Neuronal stem cell (in vitro differentiated cells): ENCODE measurements around the gene RCVRN.

Experiments
- DNase-seq: peaks from one replicate; pipeline ENCODE4 v3.0.0-alpha.2; 2013; ENCODE audit warnings: low spot score
- H2AFZ ChIP-seq: one replicate; pipeline ENCODE4 v1.6.1; 2013; ENCODE audit warnings: mild to moderate bottlenecking, low read length, inconsistent platforms
- H2AK5ac ChIP-seq: 2 replicates; pipeline ENCODE4 v1.6.1; 2013; ENCODE audit warnings: low read depth, mild to moderate bottlenecking, inconsistent platforms, low read length, moderate library complexity, mixed read lengths
- H2BK120ac ChIP-seq: 2 replicates; pipeline ENCODE4 v1.6.1; 2013; ENCODE audit warnings: low read depth, mild to moderate bottlenecking, inconsistent platforms, low read length, moderate library complexity, mixed read lengths
- H2BK12ac ChIP-seq: one replicate; pipeline ENCODE4 v1.6.1; 2013; ENCODE audit warnings: low read length, inconsistent platforms
- H2BK15ac ChIP-seq: 2 replicates; pipeline ENCODE4 v1.6.1; 2013; ENCODE audit warnings: mild to moderate bottlenecking, low read length, inconsistent platforms, mixed read lengths
- H2BK5ac ChIP-seq: one replicate; pipeline ENCODE4 v1.6.1; 2013; ENCODE audit warnings: inconsistent platforms, mild to moderate bottlenecking, low read length, moderate library complexity
- H3K14ac ChIP-seq: one replicate; pipeline ENCODE4 v1.6.1; 2013; ENCODE audit warnings: low read length, inconsistent platforms
- H3K18ac ChIP-seq: 2 replicates; pipeline ENCODE4 v1.6.1; 2013; ENCODE audit warnings: low read length, inconsistent platforms
- H3K23ac ChIP-seq: 2 replicates; pipeline ENCODE4 v1.6.1; 2013; ENCODE audit warnings: low read depth, mild to moderate bottlenecking, mixed read lengths, low read length, inconsistent platforms; ENCODE audit not compliant: poor library complexity
- H3K27ac ChIP-seq: replicated peaks from 3 replicates; pipeline ENCODE4 v1.5.1; 2013; ENCODE audit warnings: low read length, inconsistent platforms
- H3K27me3 ChIP-seq, 3 experiments: 2 replicates each; pipeline ENCODE4 v1.6.1; 2013; ENCODE audit warnings: low read length in 3 of 3, mild to moderate bottlenecking in 2 of 3, inconsistent platforms in 1 of 3, low read depth in 1 of 3, mixed read lengths in 1 of 3, moderate library complexity in 1 of 3; ENCODE audit not compliant: control insufficient read depth in 3 of 3, insufficient read depth in 3 of 3
- H3K36me3 ChIP-seq, 2 donors: replicated peaks in 1 of 2; 2 replicates each; pipeline ENCODE4 v1.6.1; 2013; ENCODE audit warnings: low read length in 2 of 2; ENCODE audit not compliant: control insufficient read depth in 2 of 2, insufficient read depth in 2 of 2
- H3K4ac ChIP-seq: 2 replicates; pipeline ENCODE4 v1.6.1; 2013; ENCODE audit warnings: inconsistent platforms, mild to moderate bottlenecking, low read length, moderate library complexity
- H3K4me1 ChIP-seq, 2 donors: 1 replicate in 1 of 2; 2 replicates in 1 of 2; pipeline ENCODE4 v1.6.1; 2013; ENCODE audit warnings: low read length in 2 of 2, low read depth in 1 of 2; ENCODE audit not compliant: control insufficient read depth in 2 of 2, insufficient read depth in 1 of 2
- H3K4me2 ChIP-seq: one replicate; pipeline ENCODE4 v1.6.1; 2013; ENCODE audit warnings: mild to moderate bottlenecking, low read length, inconsistent platforms; ENCODE audit not compliant: insufficient read depth, poor library complexity, severe bottlenecking
- H3K4me3 ChIP-seq, 2 donors: 2 replicates each; pipeline ENCODE4 v1.5.1; 2013; ENCODE audit warnings: low read length in 2 of 2, mild to moderate bottlenecking in 2 of 2, inconsistent platforms in 1 of 2, moderate library complexity in 1 of 2
- H3K79me1 ChIP-seq: one replicate; pipeline ENCODE4 v1.6.1; 2013; ENCODE audit warnings: low read depth, mild to moderate bottlenecking, inconsistent platforms, low read length, moderate library complexity
- H3K9ac ChIP-seq: one replicate; pipeline ENCODE4 v1.6.1; 2013; ENCODE audit warnings: mild to moderate bottlenecking, low read depth, low read length, inconsistent platforms; ENCODE audit not compliant: poor library complexity
- H3K9me3 ChIP-seq, 2 donors: replicated peaks in 1 of 2; 2 replicates each; pipeline versions ENCODE3 to v1.6.1; 2013; ENCODE audit warnings: low read length in 2 of 2, mild to moderate bottlenecking in 2 of 2, inconsistent platforms in 1 of 2, low read depth in 1 of 2, mixed read lengths in 1 of 2, moderate library complexity in 1 of 2; ENCODE audit not compliant: control insufficient read depth in 2 of 2, insufficient read depth in 1 of 2
- H4K8ac ChIP-seq: one replicate; pipeline ENCODE4 v1.6.1; 2013; ENCODE audit warnings: low read depth, mild to moderate bottlenecking, inconsistent platforms, low read length, moderate library complexity
- H4K91ac ChIP-seq: one replicate; pipeline ENCODE4 v1.6.1; 2013; ENCODE audit warnings: low read length, low read depth, mild to moderate bottlenecking, inconsistent platforms; ENCODE audit not compliant: poor library complexity
- WGBS, 2 donors: extraction: QIAGEN DNeasy Blood & Tissue Kit; methylation state at CpG; one replicate each; pipeline ENCODE4 v1.1.7; 2013; ENCODE audit warnings: missing lambda C conversion rate in 2 of 2, mixed read lengths in 1 of 2; ENCODE audit not compliant: insufficient read length in 2 of 2, insufficient replicate concordance in 1 of 2; ENCODE audit errors: extremely low coverage in 2 of 2; 5-methylcytosine and 5-hydroxymethylcytosine counted together

RCVRN gene

GRCh38 chr17:9862220-9862619 is 42.9 kb downstream of the RCVRN start:
- no peak overlapping the region for H3K4me3 ChIP-seq
- no peak overlapping the region for H2AK5ac ChIP-seq
- H3K4me2 ChIP-seq, result no peak overlapping the region
- no peak overlapping the region for H2BK5ac ChIP-seq
- no peak overlapping the region for H4K8ac ChIP-seq
- no peak overlapping the region for H3K4ac ChIP-seq
- no peak for DNase-seq
- H3K27me3 ChIP-seq, result no peaks in the 10 kb centered on the region
- H2BK120ac ChIP-seq, result no peak overlapping the region
- no peak overlapping the region for H2AFZ ChIP-seq
- H2BK15ac ChIP-seq, result no peak overlapping the region
- no peak overlapping the region for H4K91ac ChIP-seq
- H3K9me3 ChIP-seq, result peaks cover 0 to 5% of the 10 kb centered on the region in 2 donors
- no peak overlapping the region for H3K9ac ChIP-seq
- no peak overlapping the region for H2BK12ac ChIP-seq
- no CpG with 5 or more reads among the region's 1 CpG for WGBS, 2 donors
- H3K23ac ChIP-seq, result no peak overlapping the region
- no peak overlapping the region for H3K18ac ChIP-seq
- no peaks in the 10 kb centered on the region for H3K4me1 ChIP-seq
- no peak overlapping the region for H3K27ac ChIP-seq
- no peaks in the 10 kb centered on the region for H3K36me3 ChIP-seq
- no peak overlapping the region for H3K14ac ChIP-seq
- no peaks in the 10 kb centered on the region for H3K79me1 ChIP-seq

GRCh38 chr17:9860851-9861250 is 44.2 kb downstream of the RCVRN start:
- no CpG with 5 or more reads among the region's 7 CpGs for WGBS, 2 donors
- no peak overlapping the region for H3K18ac ChIP-seq

GRCh38 chr17:9859781-9860180 is 45.3 kb downstream of the RCVRN start:
- H3K4me3 ChIP-seq, result no peak overlapping the region
- no peaks in the 10 kb centered on the region for H3K27me3 ChIP-seq
- H3K9ac ChIP-seq, result no peak overlapping the region
- peaks cover 0 to 5% of the 10 kb centered on the region in 2 donors for H3K9me3 ChIP-seq
- no peak overlapping the region for H2AK5ac ChIP-seq
- no peak overlapping the region for H3K4ac ChIP-seq
- H2BK120ac ChIP-seq, result no peak overlapping the region
- H2BK5ac ChIP-seq, result no peak overlapping the region
- H3K27ac ChIP-seq, result no peak overlapping the region
- no peak overlapping the region for H4K8ac ChIP-seq
- no peaks in the 10 kb centered on the region for H3K4me1 ChIP-seq
- no peaks in the 10 kb centered on the region for H3K79me1 ChIP-seq
- WGBS, 2 donors, result no CpG with 5 or more reads among the region's 5 CpGs
- H2BK12ac ChIP-seq, result no peak overlapping the region
- no peak overlapping the region for H3K4me2 ChIP-seq
- H3K14ac ChIP-seq, result no peak overlapping the region
- DNase-seq, result no peak
- H3K18ac ChIP-seq, result no peak overlapping the region
- H4K91ac ChIP-seq, result no peak overlapping the region
- no peaks in the 10 kb centered on the region for H3K36me3 ChIP-seq
- H3K23ac ChIP-seq, result no peak overlapping the region
- H2AFZ ChIP-seq, result no peak overlapping the region
- no peak overlapping the region for H2BK15ac ChIP-seq

More at GRCh38 chr17:9860851-9861250, 44.2 kb downstream of the RCVRN start:
- Histone ChIP-seq H3K9ac (no peak overlapping the region), H3K4me3 (no peak overlapping the region), H3K23ac (no peak overlapping the region), H3K4ac (no peak overlapping the region), H2BK5ac (no peak overlapping the region), H3K27ac (no peak overlapping the region), H2BK120ac (no peak overlapping the region), H4K8ac (no peak overlapping the region), H3K4me1 (no peaks in the 10 kb centered on the region), H2BK12ac (no peak overlapping the region), H3K79me1 (no peaks in the 10 kb centered on the region), H2AFZ (no peak overlapping the region), H2AK5ac (no peak overlapping the region), H3K27me3 (no peaks in the 10 kb centered on the region), H3K9me3 (peaks cover 0 to 5% of the 10 kb centered on the region in 2 donors), H2BK15ac (no peak overlapping the region), H3K14ac (no peak overlapping the region), H4K91ac (no peak overlapping the region), H3K4me2 (no peak overlapping the region), H3K36me3 (no peaks in the 10 kb centered on the region)
- no peak for DNase-seq

GRCh38 chr17:9855036-9855435 is 50.0 kb downstream of the RCVRN start:
- Histone ChIP-seq H2BK120ac (no peak overlapping the region), H4K8ac (no peak overlapping the region), H2AK5ac (no peak overlapping the region), H3K36me3 (no peaks in the 10 kb centered on the region), H2BK15ac (no peak overlapping the region), H3K79me1 (no peaks in the 10 kb centered on the region), H3K18ac (no peak overlapping the region), H3K23ac (no peak overlapping the region), H2AFZ (no peak overlapping the region), H3K9ac (no peak overlapping the region), H2BK12ac (no peak overlapping the region), H3K14ac (no peak overlapping the region), H3K4me2 (no peak overlapping the region), H3K9me3 (peaks cover 0 to 4% of the 10 kb centered on the region in 2 donors), H3K4me1 (no peaks in the 10 kb centered on the region), H4K91ac (no peak overlapping the region), H3K27ac (no peak overlapping the region), H2BK5ac (no peak overlapping the region), H3K27me3 (no peaks in the 10 kb centered on the region), H3K4me3 (no peak overlapping the region), H3K4ac (no peak overlapping the region)
- no CpG with 5 or more reads among the region's 4 CpGs for WGBS, 2 donors
- DNase-seq, result no peak
